DOHH2 (cell line): ENCODE measurements around the gene PDE4B.

Source experiments
- H3F3A ChIP-seq: fragments of 200-600 bp; sonication (generic), shearing (Covaris generic); 2 replicates; pipeline ENCODE4 v1.6.0; 2016; ENCODE audit warnings: antibody characterized with exemption, mild to moderate bottlenecking; ENCODE audit not compliant: control insufficient read depth, insufficient read depth
- H3K27ac ChIP-seq: fragments of 200-600 bp; sonication (generic); 2 replicates; pipeline ENCODE4 v1.5.1; 2014; ENCODE audit warnings: low read depth, mild to moderate bottlenecking, low read length, moderate library complexity
- H3K27me3 ChIP-seq: fragments of 200-600 bp; sonication (generic); 2 replicates; pipeline ENCODE4 v1.6.1; 2014; ENCODE audit warnings: mild to moderate bottlenecking, low read length, mixed read lengths; ENCODE audit not compliant: control insufficient read depth
- H3K36me3 ChIP-seq: fragments of 200-600 bp; sonication (generic); 2 replicates; pipeline ENCODE4 v1.6.1; 2014; ENCODE audit warnings: mild to moderate bottlenecking, low read length, moderate library complexity, mixed read lengths; ENCODE audit not compliant: control insufficient read depth
- H3K4me1 ChIP-seq: fragments of 200-600 bp; sonication (generic); 2 replicates; pipeline ENCODE4 v1.6.1; 2014; ENCODE audit warnings: mild to moderate bottlenecking, low read length, mixed read lengths; ENCODE audit not compliant: control insufficient read depth
- H3K4me2 ChIP-seq: fragments of 200-600 bp; sonication (generic); 2 replicates; pipeline ENCODE4 v1.6.0; 2014; ENCODE audit warnings: mild to moderate bottlenecking, low read length, moderate library complexity
- H3K4me3 ChIP-seq: fragments of 200-600 bp; sonication (generic); 2 replicates; pipeline ENCODE4 v1.5.1; 2014; ENCODE audit warnings: mild to moderate bottlenecking, low read length, mixed read lengths
- H3K79me2 ChIP-seq: fragments of 200-600 bp; sonication (generic); 2 replicates; pipeline ENCODE4 v1.6.1; 2014; ENCODE audit warnings: mild to moderate bottlenecking, low read length, mixed read lengths; ENCODE audit not compliant: control insufficient read depth
- H3K9me2 ChIP-seq: fragments of 200-600 bp; sonication (generic); replicated peaks from 2 replicates; pipeline ENCODE4 v1.6.1; 2014; ENCODE audit warnings: mild to moderate bottlenecking, low read length, mixed read lengths; ENCODE audit not compliant: control insufficient read depth
- H3K9me3 ChIP-seq: fragments of 200-600 bp; sonication (generic); 2 replicates; pipeline ENCODE4 v1.6.1; 2014; ENCODE audit warnings: antibody characterized with exemption, low read length, mixed read lengths; ENCODE audit not compliant: control insufficient read depth, insufficient read depth
- H4K20me1 ChIP-seq: fragments of 200-600 bp; sonication (generic); 2 replicates; pipeline ENCODE4 v1.6.0; 2014; ENCODE audit warnings: low read depth, mild to moderate bottlenecking, antibody characterized with exemption, low read length, moderate library complexity; ENCODE audit not compliant: control insufficient read depth, insufficient read depth
- CTCF ChIP-seq: fragments of 200-600 bp; sonication (generic); IDR thresholded peaks from one replicate; pipeline ENCODE4 v1.5.1; 2014; ENCODE audit warnings: antibody characterized with exemption, mild to moderate bottlenecking, low read depth, low read length; ENCODE audit not compliant: poor library complexity, severe bottlenecking
- EZH2phosphoT487 ChIP-seq: fragments of 200-600 bp; sonication (generic); IDR thresholded peaks from 2 replicates; pipeline ENCODE4 v1.6.1; 2017; ENCODE audit warnings: borderline replicate concordance, mild to moderate bottlenecking, antibody characterized with exemption, low read length, moderate library complexity, mixed read lengths

PDE4B gene

GRCh38 chr1:66159800-66160199 is 367.1 kb downstream of the PDE4B start:
- H3K9me3 ChIP-seq: no peaks in the 10 kb centered on the region; the same call in 1 of the 2 replicates
- no peak overlapping the region for H3K27ac ChIP-seq
- H3K4me2 ChIP-seq: no peak overlapping the region
- H3K36me3 ChIP-seq: peaks cover 3% of the 10 kb centered on the region; the same call in 1 of the 2 replicates
- H3K27me3 ChIP-seq: no peaks in the 10 kb centered on the region
- peaks cover 17% of the 10 kb centered on the region for H3K4me1 ChIP-seq
- H3K4me3 ChIP-seq: no peak overlapping the region
- H3F3A ChIP-seq: no peaks in the 10 kb centered on the region
- H3K9me2 ChIP-seq: no peaks in the 10 kb centered on the region
- no peaks in the 10 kb centered on the region for H3K79me2 ChIP-seq
- TF ChIP-seq CTCF (no peak), EZH2phosphoT487 (no peak)
- H4K20me1 ChIP-seq: no peaks in the 10 kb centered on the region

GRCh38 chr1:66160719-66161118 is 368.0 kb downstream of the PDE4B start:
- Histone ChIP-seq H3K4me2 (no peak overlapping the region), H3K27me3 (no peaks in the 10 kb centered on the region), H4K20me1 (no peaks in the 10 kb centered on the region), H3K9me3 (no peaks in the 10 kb centered on the region; the same call in 1 of the 2 replicates), H3K4me3 (no peak overlapping the region), H3K4me1 (peaks cover 17% of the 10 kb centered on the region), H3K9me2 (no peaks in the 10 kb centered on the region), H3K27ac (no peak overlapping the region), H3K36me3 (peaks cover 3% of the 10 kb centered on the region; the same call in 1 of the 2 replicates), H3K79me2 (no peaks in the 10 kb centered on the region), H3F3A (no peaks in the 10 kb centered on the region)
- no peak for TF ChIP-seq CTCF
- no peak for TF ChIP-seq EZH2phosphoT487

- Histone ChIP-seq H3F3A (peaks cover 9% of the 10 kb centered on the region), H3K4me2 (peak overlapping the region; percentile 64; the same call in 1 of the 2 replicates), H4K20me1 (no peaks in the 10 kb centered on the region), H3K9me2 (no peaks in the 10 kb centered on the region), H3K4me1 (peaks cover 52% of the 10 kb centered on the region), H3K4me3 (no peak overlapping the region), H3K9me3 (0 out of 2 replicates have a peak, but pooled peaks cover 2% of the 10 kb centered on the region), H3K27me3 (no peaks in the 10 kb centered on the region), H3K79me2 (no peaks in the 10 kb centered on the region), H3K27ac (peak overlapping the region; percentile 69; the same call in 1 of the 2 replicates), H3K36me3 (no peaks in the 10 kb centered on the region)
- TF ChIP-seq EZH2phosphoT487 (no peak), CTCF (no peak)
Observed at GRCh38 chr1:66166753-66167152, 374.1 kb downstream of the PDE4B start.
